Caco-2 (cell line): ENCODE data around the gene RNASET2. TPM values are rescaled to one million over a fixed set of nuclear protein-coding genes. Genes with fewer than 3 reads are reported as not detected.

ENCODE experiments used
- BruUV-seq: library from RNA; stranded (reverse); fragments of 400-500 nt; replicated peaks from 2 replicates; lab custom pipeline; 2021; lab: Mats Ljungman, UMichigan
- CTCF ChIA-PET: fragments of 300-600 bp; sonication (Branson Sonifier 250); formaldehyde crosslinking; loops from one replicate; lab custom pipeline; 2022; ENCODE audit warnings: antibody characterized with exemption; lab: Charles Lee
- POLR2A ChIA-PET: fragments of 300-600 bp; sonication (Branson Sonifier 250); formaldehyde crosslinking; loops from one replicate; lab custom pipeline; 2022; ENCODE audit warnings: antibody characterized with exemption; lab: Charles Lee
- DNase-seq, 2 experiments: peaks; one replicate each; pipeline versions ENCODE4 v3.0.0 to v3.0.0-alpha.2; 2020 to 2022
- H3K27me3 ChIP-seq: replicated peaks from 2 replicates; pipeline ENCODE4 v1.6.0; 2011; ENCODE audit warnings: low read length; ENCODE audit not compliant: control insufficient read depth, insufficient read depth
- H3K36me3 ChIP-seq: 2 replicates; pipeline ENCODE4 v1.5.1; 2011; ENCODE audit warnings: low read length; ENCODE audit not compliant: control insufficient read depth, insufficient read depth
- H3K4me1 ChIP-seq: fragments of 250-450 bp; sonication (Bioruptor Pico); 2 replicates; pipeline ENCODE4 v1.5.1; 2020; ENCODE audit warnings: mild to moderate bottlenecking
- H3K4me3 ChIP-seq: 2 replicates; pipeline ENCODE4 v1.5.1; 2011; ENCODE audit warnings: low read depth, mild to moderate bottlenecking, control low read depth, low read length
- H3K9me3 ChIP-seq: fragments of 250-450 bp; sonication (Bioruptor Pico); 2 replicates; pipeline ENCODE4 v1.5.1; 2020; ENCODE audit warnings: mild to moderate bottlenecking, moderate library complexity
- H3K27ac Mint-ChIP-seq: one replicate; pipeline ENCODE4 v1.8.0; 2022; ENCODE audit warnings: mixed read lengths; ENCODE audit not compliant: unreplicated experiment
- H3K27me3 Mint-ChIP-seq: one replicate; pipeline ENCODE4 v1.8.0; 2022; ENCODE audit warnings: mixed read lengths; ENCODE audit not compliant: insufficient read depth, unreplicated experiment
- H3K36me3 Mint-ChIP-seq: one replicate; pipeline ENCODE4 v1.8.0; 2022; ENCODE audit warnings: mild to moderate bottlenecking, mixed read lengths; ENCODE audit not compliant: insufficient read depth, unreplicated experiment
- H3K4me1 Mint-ChIP-seq: one replicate; pipeline ENCODE4 v1.8.0; 2022; ENCODE audit warnings: low read depth, mixed read lengths; ENCODE audit not compliant: unreplicated experiment
- H3K4me3 Mint-ChIP-seq: one replicate; pipeline ENCODE4 v1.8.0; 2022; ENCODE audit warnings: mild to moderate bottlenecking, moderate library complexity, mixed read lengths; ENCODE audit not compliant: unreplicated experiment
- H3K9me3 Mint-ChIP-seq: one replicate; pipeline ENCODE4 v1.8.0; 2022; ENCODE audit warnings: mixed read lengths; ENCODE audit not compliant: unreplicated experiment
- CTCF ChIP-seq, 2 experiments: fragments of 200-600 bp in 1 of 2; IDR thresholded peaks; 1 replicate in 1 of 2; 2 replicates in 1 of 2; pipeline versions ENCODE4 v1.5.1 to v1.8.0; 2011 to 2022; ENCODE audit warnings: antibody characterized with exemption in 1 of 2, control low read depth in 1 of 2, inconsistent platforms in 1 of 2, low read depth in 1 of 2, low read length in 1 of 2, mild to moderate bottlenecking in 1 of 2, moderate library complexity in 1 of 2; ENCODE audit not compliant: insufficient read depth in 1 of 2, severe bottlenecking in 1 of 2, unreplicated experiment in 1 of 2
- intact Hi-C: fragments of 100-400 bp; cut with micrococcal nuclease; formaldehyde crosslinking; loops from one replicate; pipeline ENCODE4 v1.10.0; 2022; ENCODE audit not compliant: unreplicated experiment
- total RNA-seq: library from RNA; stranded (reverse); gene quantifications from 2 replicates; pipeline ENCODE4 v1.2.3, GENCODE V29; 2022

RNASET2 gene
- total RNA-seq, 1 experiment from 2014 or later: 59.1 TPM

- H3K4me1 ChIP-seq: no peaks in the 10 kb centered on the region
- Mint-ChIP-seq H3K4me1 (no peaks in the 10 kb centered on the region), H3K36me3 (no peaks in the 10 kb centered on the region), H3K27ac (no peak overlapping the region), H3K9me3 (no peaks in the 10 kb centered on the region), H3K4me3 (no peak overlapping the region), H3K27me3 (no peaks in the 10 kb centered on the region)
- ChIA-PET CTCF (no interaction called here), POLR2A (no interaction called here)
- no peaks in the 10 kb centered on the region for H3K9me3 ChIP-seq
- intact Hi-C loops: no loop called here
- TF ChIP-seq CTCF (IDR thresholded peaks at IDR 0.05; ENCODE audit: insufficient read depth in 1 of 2, low read depth in 1 of 2, low read length in 1 of 2, severe bottlenecking in 1 of 2, unreplicated experiment in 1 of 2): no peak
- no peaks in the 10 kb centered on the region; the same call in 1 of the 2 replicates for H3K36me3 ChIP-seq
- no TSS peak for BruUV-seq
- no peaks in the 10 kb centered on the region for H3K27me3 ChIP-seq
- DNase-seq: no peak
- H3K4me3 ChIP-seq: no peak overlapping the region
Observed at GRCh38 chr6:166933396-166933795, 23.0 kb downstream of the RNASET2 start.

GRCh38 chr6:166932616-166933015 is 23.7 kb downstream of the RNASET2 start:
- Mint-ChIP-seq H3K4me1 (peaks cover 4% of the 10 kb centered on the region), H3K9me3 (no peaks in the 10 kb centered on the region), H3K27me3 (no peaks in the 10 kb centered on the region), H3K27ac (no peak overlapping the region), H3K36me3 (no peaks in the 10 kb centered on the region), H3K4me3 (no peak overlapping the region)
- Histone ChIP-seq H3K4me1 (no peaks in the 10 kb centered on the region), H3K9me3 (no peaks in the 10 kb centered on the region), H3K27me3 (no peaks in the 10 kb centered on the region), H3K4me3 (no peak overlapping the region), H3K36me3 (no peaks in the 10 kb centered on the region; the same call in 1 of the 2 replicates)
- TF ChIP-seq CTCF (IDR thresholded peaks at IDR 0.05; ENCODE audit: insufficient read depth in 1 of 2, low read depth in 1 of 2, low read length in 1 of 2, severe bottlenecking in 1 of 2, unreplicated experiment in 1 of 2): no peak
- DNase-seq: no peak
- ChIA-PET POLR2A (no interaction called here), CTCF (no interaction called here)
- BruUV-seq: no TSS peak
- intact Hi-C loops: no loop called here

GRCh38 chr6:166932116-166932515 is 24.2 kb downstream of the RNASET2 start:
- ChIA-PET POLR2A (no interaction called here), CTCF (no interaction called here)
- Mint-ChIP-seq H3K36me3 (no peaks in the 10 kb centered on the region), H3K27ac (no peak overlapping the region), H3K27me3 (no peaks in the 10 kb centered on the region), H3K4me3 (no peak overlapping the region), H3K9me3 (no peaks in the 10 kb centered on the region), H3K4me1 (peaks cover 9% of the 10 kb centered on the region)
- no peaks in the 10 kb centered on the region for H3K9me3 ChIP-seq
- TF ChIP-seq CTCF (IDR thresholded peaks at IDR 0.05; ENCODE audit: insufficient read depth in 1 of 2, low read depth in 1 of 2, low read length in 1 of 2, severe bottlenecking in 1 of 2, unreplicated experiment in 1 of 2): no peak
- no peak for DNase-seq
- intact Hi-C loops: no loop called here
- no peak overlapping the region for H3K4me3 ChIP-seq
- no peaks in the 10 kb centered on the region for H3K4me1 ChIP-seq
- H3K36me3 ChIP-seq: no peaks in the 10 kb centered on the region; the same call in 1 of the 2 replicates
- H3K27me3 ChIP-seq: no peaks in the 10 kb centered on the region
- BruUV-seq: no TSS peak
